GM21717 (cell line): ENCODE data around the gene DPP3.
"Not testable (repeated sequence)": the region's sequence is repeated elsewhere in the genome, so short reads cannot be mapped to it uniquely, and the experiment has no call there.

Experiments used
- ATAC-seq: cut with Tn5 transposase; IDR thresholded peaks from one replicate; pipeline ENCODE4 v1.9.1; 2021; ENCODE audit warnings: mild to moderate bottlenecking, moderate library complexity; ENCODE audit not compliant: unreplicated experiment

The DPP3 gene

DNA sequence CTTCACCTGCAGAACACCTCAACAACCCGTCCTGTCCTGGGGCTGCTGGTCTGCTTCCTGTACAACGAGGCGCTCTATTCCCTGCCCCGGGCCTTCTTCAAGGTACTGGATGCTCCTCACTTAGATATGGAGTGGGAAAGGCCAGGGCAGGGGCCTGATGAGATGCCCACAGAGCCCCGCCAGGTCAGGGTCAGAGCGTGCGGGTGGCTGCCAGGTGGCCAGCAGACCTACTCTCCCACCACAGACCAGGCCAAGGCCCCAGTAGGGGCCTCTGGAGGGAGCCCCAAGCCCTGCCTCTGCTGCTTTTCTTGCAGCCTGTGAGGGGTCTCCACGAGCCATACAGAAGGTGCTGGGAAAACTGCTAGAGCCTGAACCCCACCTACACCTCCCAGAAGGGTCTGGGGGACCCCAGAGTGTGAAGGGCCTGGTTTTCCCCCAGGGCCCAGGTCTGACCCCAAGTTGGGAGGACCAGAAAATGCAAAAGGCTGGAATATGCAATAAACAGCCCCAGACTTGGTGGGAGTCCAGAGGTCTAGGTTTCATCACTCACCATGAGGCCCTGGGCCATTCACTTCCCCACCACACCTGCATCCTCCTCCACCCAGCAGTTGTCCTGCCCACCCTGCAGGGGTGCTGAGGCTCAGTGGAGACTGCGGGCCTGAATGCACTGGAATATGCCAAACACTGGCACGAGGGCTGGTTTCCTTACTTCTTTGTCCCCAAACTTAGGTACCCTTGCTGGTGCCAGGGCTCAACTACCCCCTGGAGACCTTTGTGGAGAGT, 50.9 kb downstream of the DPP3 start:
- no peak for ATAC-seq

DNA sequence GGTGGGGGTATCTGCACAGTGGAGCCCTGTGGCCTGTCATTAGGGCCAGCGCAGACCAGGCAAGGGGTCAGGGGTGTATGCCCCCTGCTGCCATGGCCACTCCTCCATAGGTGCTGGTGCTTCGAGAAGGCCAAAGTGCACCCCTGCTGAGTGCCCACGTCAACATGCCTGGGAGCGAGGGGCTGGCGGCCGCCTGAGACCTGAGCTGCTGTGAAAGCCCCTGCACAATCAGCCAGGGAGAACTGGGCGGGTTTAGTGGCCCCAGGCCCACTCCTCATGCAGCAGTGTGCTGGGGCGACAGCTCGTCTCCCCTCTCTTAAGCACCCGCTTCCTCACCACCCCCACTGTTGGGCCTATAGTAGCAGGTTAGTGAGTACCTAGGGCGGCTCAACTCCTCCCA, 51.6 kb downstream of the DPP3 start:
- no peak for ATAC-seq

DNA sequence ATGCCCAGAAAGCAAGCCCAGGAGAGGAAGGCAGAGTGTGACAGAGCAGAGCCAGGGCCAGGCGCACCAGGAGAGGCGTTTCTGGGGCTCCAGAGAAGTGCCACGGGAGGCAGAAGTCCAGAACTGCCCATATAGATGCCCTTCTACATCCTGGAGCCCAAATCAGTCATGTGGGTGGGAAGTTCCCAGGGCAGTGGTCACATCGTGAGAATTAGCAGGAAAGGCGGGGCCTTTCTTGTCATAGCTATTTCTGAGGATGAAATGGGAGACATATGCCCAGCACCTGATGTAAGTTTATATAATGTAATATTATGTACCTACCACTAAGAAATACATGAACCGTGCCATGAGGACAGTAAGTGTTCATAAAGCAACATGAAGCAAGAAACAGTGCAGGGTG, 52.5 kb downstream of the DPP3 start:
- ATAC-seq: no peak

DNA sequence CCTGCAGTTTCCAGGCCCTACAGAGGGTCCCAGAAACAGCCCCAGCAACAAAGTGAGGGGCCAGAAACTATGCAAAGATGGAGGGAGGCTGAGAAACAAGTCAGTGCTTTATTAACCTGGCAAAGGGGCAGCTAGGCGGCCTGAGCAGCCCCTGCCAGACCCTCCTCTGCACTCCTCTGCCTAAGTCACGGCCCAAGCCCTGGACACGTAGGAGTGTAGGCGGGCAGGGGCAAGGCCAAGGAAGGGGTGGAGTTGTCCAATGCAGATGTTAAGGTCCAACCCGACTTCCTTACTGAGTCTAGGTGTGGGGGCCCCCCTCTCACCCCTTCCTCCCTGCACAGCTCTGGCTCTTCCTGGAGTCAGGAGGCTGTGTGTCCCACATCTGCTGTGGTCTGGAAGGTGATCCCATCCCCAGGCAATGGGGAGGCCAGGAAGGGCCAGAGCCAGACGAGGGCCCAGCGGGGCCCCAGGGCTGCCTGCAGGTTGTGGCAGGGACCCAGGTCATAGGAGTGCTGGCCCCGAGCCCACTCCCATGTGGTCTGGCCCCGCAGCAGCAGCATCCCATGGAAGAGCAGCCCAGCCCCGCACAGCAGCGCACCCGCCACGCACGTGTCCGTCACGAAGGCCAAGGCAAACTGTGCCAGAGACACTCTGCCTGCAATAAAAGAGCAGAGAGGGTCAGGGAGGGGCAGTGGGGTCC, 59.1 kb downstream of the DPP3 start:
- ATAC-seq: no peak

GRCh38 chr11:66539870-66540213, 59.6 kb downstream of the DPP3 start:
- ATAC-seq: no peak

DNA sequence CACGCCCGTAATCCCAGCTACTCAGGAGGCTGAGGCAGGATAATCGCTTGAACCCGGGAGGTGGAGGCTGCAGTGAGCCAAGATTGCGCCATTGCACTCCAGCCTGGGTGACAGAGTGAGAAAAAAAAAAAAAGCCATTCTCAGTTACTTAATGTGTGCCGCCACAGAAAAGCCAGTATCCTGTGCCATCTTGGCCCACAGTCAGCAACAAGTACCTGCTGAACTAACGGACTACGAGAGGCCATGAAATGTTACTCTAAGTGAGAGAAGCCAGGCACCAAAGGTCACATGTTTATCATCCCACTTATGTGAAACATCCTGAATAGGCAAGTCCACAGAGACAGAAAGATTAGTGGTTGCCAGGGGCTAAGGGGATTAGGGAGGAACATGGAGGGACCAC, 60.4 kb downstream of the DPP3 start:
- ATAC-seq: not testable (repeated sequence)

DNA sequence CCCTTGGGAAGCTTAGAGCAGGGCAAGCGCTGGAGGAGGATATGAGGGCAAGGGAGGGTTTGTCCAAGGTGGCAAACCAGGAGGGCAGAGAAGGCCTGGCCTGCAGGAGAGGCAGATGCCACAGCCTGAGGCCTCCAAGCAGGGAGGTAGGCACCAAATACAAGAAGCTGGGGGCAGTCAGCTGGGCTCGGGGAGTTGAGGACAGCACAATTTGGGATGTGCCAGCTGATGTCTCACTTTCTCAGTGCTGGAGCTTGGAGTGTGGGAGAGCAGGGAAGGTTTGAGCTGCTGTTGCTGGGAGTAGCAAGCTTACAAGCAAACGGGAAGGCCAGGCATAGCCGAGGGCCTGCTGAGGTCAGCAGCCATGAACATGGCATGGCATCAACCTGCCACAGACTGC, 61.7 kb downstream of the DPP3 start:
- ATAC-seq: no peak

DNA sequence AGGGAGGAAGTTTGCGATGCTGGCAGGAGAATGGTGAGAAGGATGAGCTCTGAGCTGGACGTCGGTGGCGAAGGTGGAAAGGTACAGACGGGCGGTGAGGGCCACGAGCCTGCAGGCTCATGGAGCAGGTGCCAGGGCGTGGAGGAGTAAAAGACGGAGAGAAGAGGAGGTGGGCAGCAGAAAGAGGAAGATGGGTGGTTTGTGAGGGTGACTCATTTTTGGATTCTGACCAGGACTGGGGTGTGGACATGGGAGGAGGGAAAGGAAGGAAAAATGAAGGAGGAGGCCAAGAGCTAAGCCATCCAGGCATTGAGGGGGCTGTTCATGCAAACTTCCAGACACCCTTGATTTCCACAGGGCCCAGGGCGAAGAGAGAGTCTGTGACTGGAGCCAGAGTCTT, 62.1 kb downstream of the DPP3 start:
- ATAC-seq: no peak

DNA sequence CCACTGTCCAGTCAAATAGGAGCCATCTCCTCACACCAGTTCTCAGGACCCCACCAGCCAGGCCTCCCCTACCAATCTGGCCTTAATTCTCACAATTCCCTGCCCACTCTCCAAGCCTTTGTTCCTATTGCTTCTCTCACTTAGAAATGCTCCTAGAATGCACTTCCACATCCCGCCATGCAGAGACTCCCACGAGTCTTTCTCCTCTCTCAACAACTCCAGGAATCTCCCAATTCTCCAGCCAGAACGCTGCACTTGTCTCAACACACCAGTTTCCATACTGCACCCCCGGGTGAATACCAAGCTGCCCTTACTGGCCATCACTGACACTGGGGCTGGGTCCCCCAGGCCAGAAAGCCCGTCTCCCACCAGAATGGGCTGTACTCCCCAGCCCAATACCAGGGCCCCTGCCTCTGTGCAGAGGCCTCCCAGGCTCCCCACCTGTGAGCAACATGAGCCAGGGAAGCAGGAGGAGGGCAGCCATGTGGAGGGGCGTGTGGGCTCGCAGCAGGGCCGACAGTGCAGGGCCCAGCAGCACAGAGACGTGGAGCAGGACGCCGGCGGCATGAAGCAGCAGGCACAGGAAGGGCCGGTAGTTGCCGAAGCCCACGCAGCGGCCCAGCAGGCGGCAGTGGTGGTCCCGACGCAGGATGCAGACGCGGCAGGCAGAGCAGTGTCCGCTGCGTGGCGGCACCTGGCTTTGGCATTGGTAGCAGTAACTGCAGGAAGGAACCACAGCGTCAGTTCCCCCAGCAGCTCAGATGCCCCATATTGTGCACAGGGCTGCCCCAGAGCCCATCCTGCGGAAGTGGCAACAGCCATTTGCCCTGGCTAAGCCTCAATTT, 63.3 kb downstream of the DPP3 start:
- ATAC-seq: no peak

- not testable (repeated sequence) for ATAC-seq
These were observed 64.7 kb downstream of the DPP3 start for GRCh38 chr11:66544952-66545351.

- ATAC-seq: peak; percentile 77
These were observed 65.6 kb downstream of the DPP3 start, which contains the start of gene ZDHHC24 for GRCh38 chr11:66545701-66546367. Gene ZDHHC24 (minus strand): TSS chr11:66546048. CDS start chr11:66546003, 45 bp downstream.

- no peak for ATAC-seq
These were observed 66.2 kb downstream of the DPP3 start, which contains the start of gene ACTN3 for GRCh38 chr11:66546368-66546965. Gene ACTN3 (plus strand): TSS chr11:66546903. CDS start chr11:66546938, 35 bp downstream.

- no peak for ATAC-seq
These were observed 66.9 kb downstream of the DPP3 start for GRCh38 chr11:66546966-66547661.

- no peak for ATAC-seq
These were observed 67.4 kb downstream of the DPP3 start for GRCh38 chr11:66547662-66548009.

DNA sequence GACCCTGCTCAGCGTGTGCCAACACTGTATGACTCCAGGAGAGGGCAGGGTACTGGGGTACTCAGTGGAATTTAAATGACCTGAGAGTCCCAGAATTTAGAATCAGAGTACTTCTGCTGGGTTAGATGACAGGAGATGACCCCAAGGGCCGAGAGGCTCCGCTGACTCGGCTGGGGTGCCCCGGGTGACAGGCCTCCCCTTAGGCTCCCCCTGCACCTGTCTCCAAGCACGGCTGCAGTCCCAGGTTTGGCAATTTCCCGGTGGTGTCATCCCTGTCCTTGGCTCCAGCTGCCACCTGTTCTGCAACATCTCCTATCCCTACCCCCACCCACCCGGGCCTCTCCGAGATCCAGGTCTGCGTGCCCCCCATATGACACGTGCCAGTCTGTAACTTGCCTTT, 67.8 kb downstream of the DPP3 start:
- ATAC-seq: no peak

GRCh38 chr11:66548774-66549630, 68.8 kb downstream of the DPP3 start:
- no peak for ATAC-seq

DNA sequence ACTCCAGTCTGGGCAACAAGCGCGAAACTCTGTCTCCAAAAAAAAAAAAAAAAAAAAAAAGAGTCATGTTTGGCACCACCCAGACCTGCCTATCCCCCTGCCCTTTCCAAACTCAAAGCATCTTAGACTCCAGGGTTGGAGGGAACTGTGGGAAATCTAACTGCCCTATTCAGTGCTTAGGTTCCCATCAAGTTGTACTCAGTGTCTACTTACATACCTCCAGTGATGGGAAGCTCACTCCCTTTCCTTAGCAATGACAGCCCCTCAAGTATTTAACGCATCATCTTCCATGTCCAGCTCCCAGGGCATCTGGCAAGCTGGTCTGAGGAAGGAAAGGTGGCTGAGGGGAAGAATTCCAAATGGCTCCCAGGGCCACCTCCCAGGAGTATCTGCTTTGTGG, 69.5 kb downstream of the DPP3 start:
- ATAC-seq: no peak

DNA sequence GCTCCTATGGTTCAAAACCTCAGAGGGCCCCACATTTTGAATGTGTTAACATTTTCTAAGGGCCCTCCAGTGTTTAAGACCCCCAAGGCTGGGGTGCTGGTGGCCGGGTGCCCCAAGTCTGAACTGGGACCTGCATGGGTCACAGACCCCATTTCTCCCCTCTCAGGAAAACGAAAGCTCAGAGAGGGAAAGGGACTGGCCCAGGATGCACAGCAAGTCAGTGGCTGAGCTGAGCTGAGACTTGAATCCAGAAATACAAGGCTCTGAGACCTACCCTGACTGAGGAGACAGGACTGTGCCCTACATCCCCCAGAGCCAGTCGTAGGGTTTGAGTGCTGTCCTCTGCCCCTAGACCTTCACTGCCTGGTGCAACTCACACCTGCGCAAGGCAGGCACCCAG, 70.7 kb downstream of the DPP3 start:
- no peak for ATAC-seq

DNA sequence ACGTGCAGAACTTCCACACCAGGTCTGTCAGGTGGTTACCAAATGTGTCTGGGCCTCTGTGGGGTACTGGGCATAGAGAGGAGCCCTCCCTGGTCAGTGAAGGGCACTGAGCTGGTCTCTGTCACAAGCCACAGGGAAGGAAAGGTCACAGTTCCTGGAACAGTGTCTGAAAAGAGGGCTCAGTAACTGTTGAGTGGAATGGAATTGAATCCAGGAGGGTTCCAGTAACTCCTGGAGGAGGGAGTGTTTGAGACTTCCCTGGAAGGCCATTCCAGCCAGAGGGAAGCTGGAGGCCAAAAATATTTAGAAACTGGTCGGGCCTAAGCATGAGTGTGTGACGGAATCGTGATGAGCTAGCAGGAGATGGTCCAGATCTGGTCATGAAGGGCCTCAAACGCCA, 74.4 kb downstream of the DPP3 start:
- no peak for ATAC-seq
